WERI-Rb-1 (cell line): ENCODE measurements around the gene VAV2.

Source experiments
- DNase-seq: peaks from one replicate; pipeline ENCODE4 v3.0.0-alpha.2; 2020
- H3K27ac ChIP-seq: fragments of 250-450 bp; sonication (Bioruptor Pico); 2 replicates; pipeline ENCODE4 v1.5.1; 2020; ENCODE audit warnings: mild to moderate bottlenecking, moderate library complexity
- H3K27me3 ChIP-seq: fragments of 250-450 bp; sonication (Bioruptor Pico); 2 replicates; pipeline ENCODE4 v1.5.1; 2021; ENCODE audit warnings: mild to moderate bottlenecking, low read depth, moderate library complexity; ENCODE audit not compliant: insufficient read depth, severe bottlenecking
- H3K36me3 ChIP-seq: fragments of 250-450 bp; sonication (Bioruptor Pico); 2 replicates; pipeline ENCODE4 v1.5.1; 2020; ENCODE audit warnings: mild to moderate bottlenecking, moderate library complexity
- H3K4me3 ChIP-seq: 2 replicates; pipeline ENCODE4 v1.5.1; 2011; ENCODE audit warnings: low read depth, mild to moderate bottlenecking, control low read depth, low read length
- H3K9me3 ChIP-seq: fragments of 250-450 bp; sonication (Bioruptor Pico); 2 replicates; pipeline ENCODE4 v1.5.1; 2021; ENCODE audit warnings: mild to moderate bottlenecking, moderate library complexity; ENCODE audit not compliant: severe bottlenecking
- CTCF ChIP-seq: IDR thresholded peaks from 2 replicates; pipeline ENCODE4 v1.5.1; 2011; ENCODE audit warnings: low read depth, mild to moderate bottlenecking, control low read depth, inconsistent platforms, low read length

VAV2 gene

GRCh38 chr9:133737774-133738639, 254.1 kb downstream of the VAV2 start, which contains the start of gene SARDH:
Gene SARDH, minus strand, starts transcription at chr9:133738352. Its CDS starts 4,179 bp downstream, at chr9:133734173.
- DNase-seq = peak; percentile 87
- no peak for TF ChIP-seq CTCF
- H3K27me3 ChIP-seq = no peaks in the 10 kb centered on the region
- peak within 1 kb of the TSS; percentile 35 for H3K4me3 ChIP-seq
- no peaks in the 10 kb centered on the region for H3K9me3 ChIP-seq
- H3K36me3 ChIP-seq = no peaks in the 10 kb centered on the region
- H3K27ac ChIP-seq = peak within 1 kb of the TSS; percentile 72

GRCh38 chr9:133737071-133737773, 254.9 kb downstream of the VAV2 start:
- Histone ChIP-seq H3K9me3 (no peaks in the 10 kb centered on the region), H3K27ac (peak overlapping the region; percentile 72), H3K36me3 (no peaks in the 10 kb centered on the region), H3K27me3 (no peaks in the 10 kb centered on the region), H3K4me3 (peak overlapping the region; percentile 35)
- DNase-seq = no peak
- TF ChIP-seq CTCF = no peak

GRCh38 chr9:133735931-133736330, 256.2 kb downstream of the VAV2 start:
- DNase-seq = no peak
- Histone ChIP-seq H3K9me3 (no peaks in the 10 kb centered on the region), H3K27me3 (no peaks in the 10 kb centered on the region), H3K36me3 (no peaks in the 10 kb centered on the region), H3K4me3 (no peak overlapping the region), H3K27ac (no peak overlapping the region)
- TF ChIP-seq CTCF = no peak

- Histone ChIP-seq H3K36me3 (no peaks in the 10 kb centered on the region), H3K4me3 (no peak overlapping the region), H3K27me3 (no peaks in the 10 kb centered on the region), H3K9me3 (no peaks in the 10 kb centered on the region), H3K27ac (no peak overlapping the region)
- DNase-seq = no peak
- no peak for TF ChIP-seq CTCF
Measured at GRCh38 chr9:133735415-133735775, 256.7 kb downstream of the VAV2 start.

- Histone ChIP-seq H3K9me3 (no peaks in the 10 kb centered on the region), H3K4me3 (no peak overlapping the region), H3K36me3 (no peaks in the 10 kb centered on the region), H3K27ac (no peak overlapping the region), H3K27me3 (no peaks in the 10 kb centered on the region)
- DNase-seq = no peak
- no peak for TF ChIP-seq CTCF
Measured at GRCh38 chr9:133734590-133735414, 257.3 kb downstream of the VAV2 start.
